H9 (cell line): ENCODE results near the gene DISC1. TPM values are rescaled to one million over a fixed set of nuclear protein-coding genes. Genes with fewer than 3 reads are reported as not detected.

Experiments
- DNase-seq: peaks from one replicate; pipeline ENCODE4 v3.0.0-alpha.2; 2017
- H2AFZ ChIP-seq: one replicate; pipeline ENCODE4 v1.6.1; 2013; ENCODE audit warnings: mild to moderate bottlenecking, low read length, control low read depth, moderate library complexity
- H2AK5ac ChIP-seq: 2 replicates; pipeline ENCODE4 v1.6.1; 2013; ENCODE audit warnings: low read length, control low read depth, mixed read lengths; ENCODE audit not compliant: insufficient read length
- H2BK120ac ChIP-seq: one replicate; pipeline ENCODE4 v1.6.1; 2013; ENCODE audit warnings: low read depth, mild to moderate bottlenecking, low read length, control low read depth, inconsistent platforms; ENCODE audit not compliant: poor library complexity, severe bottlenecking
- H2BK12ac ChIP-seq: 2 replicates; pipeline ENCODE4 v1.6.1; 2013; ENCODE audit warnings: low read length, control low read depth, mixed read lengths, low read depth; ENCODE audit not compliant: insufficient read length
- H2BK15ac ChIP-seq: 2 replicates; pipeline ENCODE4 v1.6.1; 2013; ENCODE audit warnings: low read depth, low read length, control low read depth
- H2BK20ac ChIP-seq: one replicate; pipeline ENCODE4 v1.6.1; 2013; ENCODE audit warnings: low read depth, mild to moderate bottlenecking, low read length, control low read depth, inconsistent platforms; ENCODE audit not compliant: poor library complexity, severe bottlenecking
- H2BK5ac ChIP-seq: 2 replicates; pipeline ENCODE4 v1.6.1; 2013; ENCODE audit warnings: low read length, control low read depth, mixed read lengths; ENCODE audit not compliant: insufficient read length
- H3K14ac ChIP-seq: 2 replicates; pipeline ENCODE4 v1.6.1; 2013; ENCODE audit warnings: low read length, control low read depth; ENCODE audit not compliant: insufficient read depth
- H3K18ac ChIP-seq: 2 replicates; pipeline ENCODE4 v1.6.1; 2013; ENCODE audit warnings: low read depth, mild to moderate bottlenecking, mixed read lengths, low read length, control low read depth; ENCODE audit not compliant: insufficient read length
- H3K23ac ChIP-seq: 2 replicates; pipeline ENCODE4 v1.6.1; 2013; ENCODE audit warnings: low read length, control low read depth, mixed read lengths, low read depth; ENCODE audit not compliant: insufficient read length
- H3K23me2 ChIP-seq: 2 replicates; pipeline ENCODE4 v1.6.1; 2013; ENCODE audit warnings: low read depth, mild to moderate bottlenecking, mixed read lengths, low read length, control low read depth; ENCODE audit not compliant: insufficient read length, poor library complexity, severe bottlenecking
- H3K27ac ChIP-seq: 2 replicates; pipeline ENCODE4 v1.5.1; 2013; ENCODE audit warnings: low read length, control low read depth, mixed read lengths, low read depth; ENCODE audit not compliant: insufficient read length
- H3K27me3 ChIP-seq: 2 replicates; pipeline ENCODE4 v1.6.1; 2013; ENCODE audit warnings: low read length, control low read depth, inconsistent platforms; ENCODE audit not compliant: insufficient read depth
- H3K4ac ChIP-seq: 2 replicates; pipeline ENCODE4 v1.6.1; 2013; ENCODE audit warnings: low read depth, mild to moderate bottlenecking, control low read depth, inconsistent platforms, low read length, moderate library complexity
- H3K4me1 ChIP-seq: 2 replicates; pipeline ENCODE4 v1.6.1; 2013; ENCODE audit warnings: low read length, control low read depth, inconsistent platforms; ENCODE audit not compliant: insufficient read depth
- H3K4me2 ChIP-seq: 2 replicates; pipeline ENCODE4 v1.6.1; 2013; ENCODE audit warnings: low read length, control low read depth, mixed read lengths; ENCODE audit not compliant: insufficient read length, insufficient read depth
- H3K56ac ChIP-seq: 2 replicates; pipeline ENCODE4 v1.6.1; 2013; ENCODE audit warnings: low read depth, mild to moderate bottlenecking, mixed read lengths, low read length, control low read depth; ENCODE audit not compliant: insufficient read length
- H3K79me1 ChIP-seq: 2 replicates; pipeline ENCODE4 v1.6.1; 2013; ENCODE audit warnings: low read depth, mild to moderate bottlenecking, moderate library complexity, low read length, control low read depth, inconsistent platforms; ENCODE audit not compliant: insufficient read depth, poor library complexity, severe bottlenecking
- H3K79me2 ChIP-seq: 2 replicates; pipeline ENCODE4 v1.6.1; 2013; ENCODE audit warnings: low read length, control low read depth, inconsistent platforms; ENCODE audit not compliant: insufficient read depth
- H3K9ac ChIP-seq: 2 replicates; pipeline ENCODE4 v1.6.1; 2013; ENCODE audit warnings: low read length, control low read depth, mixed read lengths; ENCODE audit not compliant: insufficient read length; ENCODE audit errors: extremely low read depth
- H3K9me3 ChIP-seq: one replicate; pipeline ENCODE4 v1.6.1; 2013; ENCODE audit warnings: low read depth, low read length, inconsistent platforms; ENCODE audit not compliant: control insufficient read depth
- H3T11ph ChIP-seq: one replicate; pipeline ENCODE4 v1.6.1; 2013; ENCODE audit warnings: mild to moderate bottlenecking, low read length, control low read depth, inconsistent platforms
- H4K20me1 ChIP-seq: one replicate; pipeline ENCODE4 v1.6.1; 2013; ENCODE audit not compliant: control insufficient read depth, insufficient read length, insufficient read depth
- H4K5ac ChIP-seq: 2 replicates; pipeline ENCODE4 v1.6.1; 2013; ENCODE audit warnings: low read depth, mild to moderate bottlenecking, mixed read lengths, low read length, control low read depth; ENCODE audit not compliant: insufficient read length
- H4K8ac ChIP-seq: replicated peaks from 2 replicates; pipeline ENCODE4 v1.6.1; 2013; ENCODE audit warnings: low read length, control low read depth, mixed read lengths, low read depth; ENCODE audit not compliant: insufficient read length
- H4K91ac ChIP-seq: 2 replicates; pipeline ENCODE4 v1.6.1; 2013; ENCODE audit warnings: low read depth, mild to moderate bottlenecking, moderate library complexity, mixed read lengths, low read length, control low read depth; ENCODE audit not compliant: insufficient read length
- H3K27ac Mint-ChIP-seq, 3 experiments: 2 replicates in 2 of 3; 3 replicates in 1 of 3; pipeline ENCODE4 v1.8.0; 2020 to 2021; ENCODE audit warnings: mixed read lengths in 3 of 3, mild to moderate bottlenecking in 1 of 3, moderate library complexity in 1 of 3
- H3K27me3 Mint-ChIP-seq: 2 replicates; pipeline ENCODE4 v1.8.0; 2021; ENCODE audit warnings: low read depth, mild to moderate bottlenecking, moderate library complexity, mixed read lengths
- H3K36me3 Mint-ChIP-seq, 3 experiments: 2 replicates in 2 of 3; 3 replicates in 1 of 3; pipeline ENCODE4 v1.8.0; 2020 to 2021; ENCODE audit warnings: low read depth in 3 of 3, mixed read lengths in 3 of 3; ENCODE audit not compliant: insufficient read depth in 1 of 3
- H3K4me1 Mint-ChIP-seq, 2 experiments: 2 replicates each; pipeline ENCODE4 v1.8.0; 2020; ENCODE audit warnings: mixed read lengths in 2 of 2
- H3K4me3 Mint-ChIP-seq, 2 experiments: 2 replicates in 1 of 2; 3 replicates in 1 of 2; pipeline ENCODE4 v1.8.0; 2020 to 2021; ENCODE audit warnings: mild to moderate bottlenecking in 2 of 2, mixed read lengths in 2 of 2, moderate library complexity in 1 of 2
- H3K9me3 Mint-ChIP-seq, 2 experiments: 2 replicates in 1 of 2; 3 replicates in 1 of 2; pipeline ENCODE4 v1.8.0; 2020; ENCODE audit warnings: mild to moderate bottlenecking in 2 of 2, mixed read lengths in 2 of 2, moderate library complexity in 1 of 2
- WGBS: extraction: QIAGEN DNeasy Blood & Tissue Kit; methylation state at CpG from one replicate; pipeline ENCODE4 v1.1.7; 2013; ENCODE audit warnings: missing lambda C conversion rate, low lambda C conversion rate, mixed read lengths; ENCODE audit not compliant: insufficient read length; ENCODE audit errors: extremely low coverage; 5-methylcytosine and 5-hydroxymethylcytosine counted together
- total RNA-seq: library from RNA; stranded (reverse); gene quantifications from 2 replicates; pipeline ENCODE4 v1.2.1, GENCODE V29; 2021
- TF ChIP-seq, protein P1 (sequence below): fragments of 200-600 bp; sonication (generic); conservative IDR thresholded peaks from 3 replicates; pipeline ENCODE4 v1.8.0; 2021; ENCODE audit warnings: antibody characterized with exemption, mild to moderate bottlenecking

Gene DISC1
- total RNA-seq, 1 experiment from 2014 or later: 2.5 TPM

DNA sequence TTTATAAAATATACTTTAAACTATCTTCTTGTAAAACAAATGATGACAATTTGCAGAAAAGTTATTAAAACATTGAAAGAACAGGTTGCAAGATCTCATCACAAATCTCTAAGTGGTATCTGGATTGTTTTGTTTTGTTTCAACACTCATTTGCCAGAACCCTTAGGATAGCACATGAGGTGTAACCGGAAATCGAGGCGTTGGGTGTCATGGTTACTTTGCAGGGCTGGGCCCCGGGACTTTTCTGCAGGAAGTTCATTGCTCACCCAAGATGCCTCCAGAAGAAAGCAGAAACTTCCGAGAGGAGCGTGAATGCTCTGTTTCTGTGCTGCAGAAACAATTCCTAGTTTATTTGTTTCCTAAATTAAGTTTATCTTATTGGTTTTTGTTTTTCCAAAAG, 2.5 kb downstream of the DISC1 start:
- Histone ChIP-seq H3K9ac (no peak overlapping the region), H2AK5ac (no peak overlapping the region), H3K79me1 (no peaks in the 10 kb centered on the region), H3K23me2 (peaks cover 15% of the 10 kb centered on the region), H3K4me2 (no peak overlapping the region), H3K18ac (no peak overlapping the region), H4K5ac (no peak overlapping the region), H3K4me1 (no peaks in the 10 kb centered on the region; the same call in 1 of the 2 replicates), H2BK120ac (no peak overlapping the region), H3T11ph (no peak overlapping the region), H3K27me3 (peaks cover 6% of the 10 kb centered on the region; the same call in 1 of the 2 replicates), H3K14ac (no peak overlapping the region), H3K4ac (no peak overlapping the region), H4K20me1 (no peaks in the 10 kb centered on the region), H3K9me3 (no peaks in the 10 kb centered on the region), H3K56ac (no peak overlapping the region), H3K27ac (no peak overlapping the region), H2BK12ac (no peak overlapping the region), H3K23ac (no peak overlapping the region), H2BK20ac (no peak overlapping the region), H2AFZ (no peak overlapping the region), H2BK5ac (no peak overlapping the region), H3K79me2 (no peaks in the 10 kb centered on the region), H4K8ac (no peak overlapping the region), H4K91ac (no peak overlapping the region), H2BK15ac (no peak overlapping the region)
- no peaks in the 10 kb centered on the region for H3K36me3 Mint-ChIP-seq
- peaks cover 33% of the 10 kb centered on the region for H3K27me3 Mint-ChIP-seq
- H3K27ac Mint-ChIP-seq: no peak overlapping the region
- DNase-seq: no peak
- no peaks in the 10 kb centered on the region for H3K9me3 Mint-ChIP-seq
- TF ChIP-seq, protein P1, sequence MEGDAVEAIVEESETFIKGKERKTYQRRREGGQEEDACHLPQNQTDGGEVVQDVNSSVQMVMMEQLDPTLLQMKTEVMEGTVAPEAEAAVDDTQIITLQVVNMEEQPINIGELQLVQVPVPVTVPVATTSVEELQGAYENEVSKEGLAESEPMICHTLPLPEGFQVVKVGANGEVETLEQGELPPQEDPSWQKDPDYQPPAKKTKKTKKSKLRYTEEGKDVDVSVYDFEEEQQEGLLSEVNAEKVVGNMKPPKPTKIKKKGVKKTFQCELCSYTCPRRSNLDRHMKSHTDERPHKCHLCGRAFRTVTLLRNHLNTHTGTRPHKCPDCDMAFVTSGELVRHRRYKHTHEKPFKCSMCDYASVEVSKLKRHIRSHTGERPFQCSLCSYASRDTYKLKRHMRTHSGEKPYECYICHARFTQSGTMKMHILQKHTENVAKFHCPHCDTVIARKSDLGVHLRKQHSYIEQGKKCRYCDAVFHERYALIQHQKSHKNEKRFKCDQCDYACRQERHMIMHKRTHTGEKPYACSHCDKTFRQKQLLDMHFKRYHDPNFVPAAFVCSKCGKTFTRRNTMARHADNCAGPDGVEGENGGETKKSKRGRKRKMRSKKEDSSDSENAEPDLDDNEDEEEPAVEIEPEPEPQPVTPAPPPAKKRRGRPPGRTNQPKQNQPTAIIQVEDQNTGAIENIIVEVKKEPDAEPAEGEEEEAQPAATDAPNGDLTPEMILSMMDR: no peak
- H3K4me3 Mint-ChIP-seq: no peak overlapping the region
- WGBS: no CpG with 5 or more reads among the region's 6 CpGs
- H3K4me1 Mint-ChIP-seq: peaks cover 10 to 12% of the 10 kb centered on the region in 2 experiments
